H1 (cell line): Measurements from ENCODE around the gene SH3TC2. TPM values are rescaled to one million over a fixed set of nuclear protein-coding genes. Genes with fewer than 3 reads are reported as not detected.

ENCODE experiments used
- ASH2L ChIP-seq: fragments of 200-600, 300-600 bp; sonication (generic); IDR thresholded peaks from one replicate; pipeline ENCODE4 v1.7.1; 2017; ENCODE audit warnings: low read length
- JUND ChIP-seq: IDR thresholded peaks from 2 replicates; pipeline ENCODE4 v1.6.1; 2011; ENCODE audit warnings: mild to moderate bottlenecking, improper control_type of control experiment, low read length
- polyA plus RNA-seq, 7 experiments: library from polyadenylated mRNA; depleted of rRNA in 3 of 7; stranded (reverse) in 5 of 7; unstranded in 2 of 7; fragments of >200 nt in 5 of 7; fragments of 200-250 nt in 2 of 7; gene quantifications; 1 replicate in 5 of 7; 2 replicates in 1 of 7; 4 replicates in 1 of 7; pipeline versions ENCODE4 v1.2.1 to v1.2.3, GENCODE V29; 2011 to 2013; ENCODE audit warnings: missing spikeins in 2 of 7, mixed read lengths in 2 of 7
- total RNA-seq: library from RNA; stranded (reverse); fragmentation: NEBNext Ultra II Directional; extraction: Animal tissue kit (Norgen Biotek cat#: 25700); gene quantifications from 2 replicates; pipeline ENCODE4 v1.2.1, GENCODE V29; 2021
- TF ChIP-seq, protein P1 (sequence below): IDR thresholded peaks from 2 replicates; pipeline ENCODE4 v1.6.1; 2011; ENCODE audit warnings: low read depth, mild to moderate bottlenecking, low read length; ENCODE audit not compliant: insufficient read depth

The SH3TC2 gene
- total and polyA plus RNA-seq, 2 of the 8 experiments (the other 6 are each of a cell fraction or from before 2014, with no cell fraction given), result 0.11 to 0.80 TPM

DNA sequence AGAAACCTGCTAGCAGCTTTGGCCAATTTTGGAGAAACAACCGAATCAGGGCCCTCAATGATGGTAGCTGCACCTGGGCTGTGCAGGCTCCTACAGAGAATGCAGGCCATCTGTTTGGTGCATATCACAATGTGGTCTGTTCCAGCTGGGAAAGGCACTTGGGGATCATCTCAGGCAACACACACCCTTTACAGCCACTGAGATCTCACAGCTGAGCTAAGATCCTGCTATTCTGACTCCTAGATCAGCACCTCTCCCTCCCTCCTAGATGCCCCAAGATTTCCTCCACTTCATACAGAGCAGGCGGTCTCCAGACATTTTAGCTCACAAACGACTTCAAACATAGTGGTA is 100.7 kb downstream of the SH3TC2 start (continued):
- TF ChIP-seq JUND, result no peak
- TF ChIP-seq ASH2L, result no peak
- TF ChIP-seq, protein P1, sequence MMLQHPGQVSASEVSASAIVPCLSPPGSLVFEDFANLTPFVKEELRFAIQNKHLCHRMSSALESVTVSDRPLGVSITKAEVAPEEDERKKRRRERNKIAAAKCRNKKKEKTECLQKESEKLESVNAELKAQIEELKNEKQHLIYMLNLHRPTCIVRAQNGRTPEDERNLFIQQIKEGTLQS, result no peak
